ENCODE results near the gene MLX. TPM values are rescaled to one million over a fixed set of nuclear protein-coding genes. Genes with fewer than 3 reads are reported as not detected.
"Not testable (repeated sequence)": the region's sequence is repeated elsewhere in the genome, so short reads cannot be mapped to it uniquely, and the experiment has no call there.

Gene MLX
- polyA plus RNA-seq, 10 donors, result 33.4 to 42.9 (median 38.5) TPM

DNA sequence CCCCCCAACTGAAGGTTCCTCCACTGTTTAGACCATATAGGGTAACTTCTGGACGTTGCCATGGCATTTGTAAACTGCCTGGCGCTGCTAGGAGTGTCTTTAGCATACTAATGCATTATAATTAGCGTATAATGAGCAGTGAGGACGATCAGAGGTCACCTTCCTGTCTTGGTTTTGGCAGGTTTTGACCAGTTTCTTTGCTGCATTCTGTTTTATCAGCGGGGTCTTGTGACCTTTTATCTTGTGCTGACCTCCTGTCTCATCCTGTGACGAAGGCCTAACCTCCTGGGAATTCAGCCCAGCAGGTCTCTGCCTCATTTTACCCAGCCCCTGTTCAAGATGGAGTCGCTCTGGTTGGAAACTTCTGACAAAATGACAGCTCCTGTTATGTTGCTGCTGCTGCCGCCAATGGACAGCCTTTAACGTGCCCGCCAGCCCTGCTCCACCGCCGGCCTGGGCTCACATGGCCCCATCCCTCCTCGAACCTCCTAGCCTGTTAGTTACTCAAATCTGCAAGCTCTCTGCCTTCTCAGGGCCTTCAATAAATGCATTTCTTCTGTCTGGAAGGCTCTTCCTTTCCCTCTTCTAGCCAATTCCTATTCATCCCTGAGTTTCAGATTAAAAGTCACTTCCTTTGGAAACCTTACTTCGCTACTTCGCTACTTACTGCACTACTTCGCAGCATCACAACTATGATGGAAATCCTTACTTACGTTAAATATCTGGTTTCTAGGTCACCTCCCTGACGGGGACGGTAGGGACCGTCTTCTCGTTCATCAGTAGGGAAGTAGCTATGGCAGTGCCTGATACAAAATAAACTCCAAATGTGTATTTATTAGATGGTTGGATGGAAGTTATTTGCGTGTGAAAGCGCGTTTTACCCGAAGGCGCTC lies 31.5 kb upstream of the MLX start:
- no peak for DNase-seq

- peak; percentile 93 to 97 (median 96) for DNase-seq
These were observed 30.9 kb upstream of the MLX start, which contains the start of gene NAGLU for GRCh38 chr17:42536048-42536371. Gene NAGLU, plus strand, starts transcription at chr17:42536241. Its CDS starts 32 bp downstream, at chr17:42536273.

GRCh38 chr17:42536372-42537155 lies 30.3 kb upstream of the MLX start:
- peak; percentile 81 to 93 (median 82) for DNase-seq

DNA sequence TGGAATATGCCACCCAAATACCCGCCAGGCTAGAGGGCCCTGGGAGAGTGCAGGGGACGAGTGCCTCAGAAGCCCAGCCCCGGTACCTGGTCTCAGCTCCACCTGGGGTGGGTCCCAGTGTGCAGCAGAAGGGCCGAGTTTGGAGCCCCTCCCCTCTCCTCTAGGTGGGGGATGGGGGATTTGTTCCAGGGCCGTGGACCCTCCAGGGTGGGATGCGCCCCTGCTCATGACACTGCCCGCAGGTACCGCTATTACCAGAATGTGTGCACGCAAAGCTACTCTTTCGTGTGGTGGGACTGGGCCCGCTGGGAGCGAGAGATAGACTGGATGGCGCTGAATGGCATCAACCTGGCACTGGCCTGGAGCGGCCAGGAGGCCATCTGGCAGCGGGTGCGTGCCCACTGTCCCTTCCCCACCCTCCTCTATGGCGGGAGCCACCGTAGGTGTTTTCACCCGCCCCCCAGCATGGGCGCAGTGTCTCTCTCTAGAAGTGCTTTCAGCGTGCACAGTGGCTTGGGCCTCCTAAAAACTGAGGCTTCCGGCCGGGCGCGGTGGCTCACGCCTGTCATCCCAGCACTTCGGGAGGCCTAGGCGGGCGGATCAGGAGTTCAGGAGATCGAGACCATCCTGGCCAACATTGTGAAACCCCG lies 29.6 kb upstream of the MLX start:
- DNase-seq, result no peak

GRCh38 chr17:42537826-42538451 lies 29.0 kb upstream of the MLX start:
- no peak for DNase-seq

DNA sequence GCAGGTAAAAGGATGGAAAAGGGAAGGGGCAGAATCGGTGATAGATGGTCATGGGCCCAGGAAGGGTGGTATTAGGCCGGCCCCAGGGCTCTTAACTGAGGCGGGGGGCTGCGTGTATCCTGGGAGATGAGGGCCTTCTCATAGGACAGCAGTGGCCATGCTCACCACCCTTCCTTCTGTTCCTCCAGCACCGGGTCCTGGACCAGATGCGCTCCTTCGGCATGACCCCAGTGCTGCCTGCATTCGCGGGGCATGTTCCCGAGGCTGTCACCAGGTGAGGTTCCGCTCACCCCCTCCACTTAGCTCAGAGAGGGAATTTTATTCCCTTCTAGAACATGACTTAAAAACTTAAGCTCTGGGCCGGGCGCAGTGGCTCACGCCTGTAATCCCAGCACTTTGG lies 28.4 kb upstream of the MLX start:
- no peak for DNase-seq

DNA sequence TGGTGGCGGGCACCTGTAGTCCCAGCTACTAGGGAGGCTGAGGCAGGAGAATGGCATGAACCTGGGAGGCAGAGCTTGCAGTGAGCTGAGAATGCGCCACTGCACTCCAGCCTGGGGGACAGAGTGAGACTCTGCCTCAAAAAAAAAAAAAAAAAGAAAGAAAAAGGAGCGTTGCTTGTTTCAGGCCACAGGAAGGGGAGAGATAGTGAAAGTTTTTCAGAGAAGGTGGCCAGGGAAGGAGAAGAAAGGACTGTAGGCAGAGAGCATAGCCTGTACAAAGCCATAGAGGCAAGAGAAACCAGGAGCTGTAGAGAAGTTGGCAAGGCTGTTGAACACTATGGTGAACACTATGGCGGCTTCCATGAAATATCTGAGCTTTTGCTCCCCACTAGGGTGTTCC lies 26.3 kb upstream of the MLX start:
- not testable (repeated sequence) for DNase-seq

DNA sequence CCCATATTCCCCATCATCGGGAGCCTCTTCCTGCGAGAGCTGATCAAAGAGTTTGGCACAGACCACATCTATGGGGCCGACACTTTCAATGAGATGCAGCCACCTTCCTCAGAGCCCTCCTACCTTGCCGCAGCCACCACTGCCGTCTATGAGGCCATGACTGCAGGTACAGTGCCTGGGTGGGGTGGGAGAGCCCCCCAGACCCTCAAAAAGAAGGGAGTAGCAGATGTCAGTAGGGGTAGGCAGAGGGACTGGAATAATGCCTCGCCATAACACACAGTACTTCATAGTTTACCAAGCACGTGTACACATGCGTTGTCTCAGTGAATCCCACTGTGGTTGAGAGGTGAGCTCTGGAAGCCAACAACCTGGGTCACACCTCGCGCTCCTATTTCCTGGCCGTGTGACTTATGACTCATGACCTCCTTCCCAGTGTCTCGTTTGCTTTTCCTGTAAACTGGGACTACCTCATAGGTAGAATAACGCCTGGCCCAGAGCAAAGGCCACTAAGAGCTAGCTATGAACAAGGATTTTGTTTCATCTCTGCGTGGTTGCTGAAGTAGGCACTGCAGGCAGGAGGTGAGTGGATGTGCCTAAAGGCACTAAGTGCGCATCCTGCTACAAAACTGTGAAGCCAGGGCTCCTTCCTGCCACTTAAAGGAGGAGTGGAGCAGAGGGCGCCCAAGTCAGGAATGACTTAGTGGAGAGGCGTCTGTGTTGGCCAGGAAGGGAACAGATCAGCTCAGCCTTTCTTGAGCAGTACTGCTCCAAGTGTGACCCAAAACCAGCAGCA lies 25.7 kb upstream of the MLX start:
- no peak for DNase-seq

DNA sequence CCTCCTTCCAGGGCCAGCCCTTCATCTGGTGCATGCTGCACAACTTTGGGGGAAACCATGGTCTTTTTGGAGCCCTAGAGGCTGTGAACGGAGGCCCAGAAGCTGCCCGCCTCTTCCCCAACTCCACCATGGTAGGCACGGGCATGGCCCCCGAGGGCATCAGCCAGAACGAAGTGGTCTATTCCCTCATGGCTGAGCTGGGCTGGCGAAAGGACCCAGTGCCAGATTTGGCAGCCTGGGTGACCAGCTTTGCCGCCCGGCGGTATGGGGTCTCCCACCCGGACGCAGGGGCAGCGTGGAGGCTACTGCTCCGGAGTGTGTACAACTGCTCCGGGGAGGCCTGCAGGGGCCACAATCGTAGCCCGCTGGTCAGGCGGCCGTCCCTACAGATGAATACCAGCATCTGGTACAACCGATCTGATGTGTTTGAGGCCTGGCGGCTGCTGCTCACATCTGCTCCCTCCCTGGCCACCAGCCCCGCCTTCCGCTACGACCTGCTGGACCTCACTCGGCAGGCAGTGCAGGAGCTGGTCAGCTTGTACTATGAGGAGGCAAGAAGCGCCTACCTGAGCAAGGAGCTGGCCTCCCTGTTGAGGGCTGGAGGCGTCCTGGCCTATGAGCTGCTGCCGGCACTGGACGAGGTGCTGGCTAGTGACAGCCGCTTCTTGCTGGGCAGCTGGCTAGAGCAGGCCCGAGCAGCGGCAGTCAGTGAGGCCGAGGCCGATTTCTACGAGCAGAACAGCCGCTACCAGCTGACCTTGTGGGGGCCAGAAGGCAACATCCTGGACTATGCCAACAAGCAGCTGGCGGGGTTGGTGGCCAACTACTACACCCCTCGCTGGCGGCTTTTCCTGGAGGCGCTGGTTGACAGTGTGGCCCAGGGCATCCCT lies 23.5 kb upstream of the MLX start:
- peak in 2 of 3 donors; percentile 48 to 72 for DNase-seq

GRCh38 chr17:42544874-42545283 lies 22.0 kb upstream of the MLX start:
- no peak for DNase-seq

DNA sequence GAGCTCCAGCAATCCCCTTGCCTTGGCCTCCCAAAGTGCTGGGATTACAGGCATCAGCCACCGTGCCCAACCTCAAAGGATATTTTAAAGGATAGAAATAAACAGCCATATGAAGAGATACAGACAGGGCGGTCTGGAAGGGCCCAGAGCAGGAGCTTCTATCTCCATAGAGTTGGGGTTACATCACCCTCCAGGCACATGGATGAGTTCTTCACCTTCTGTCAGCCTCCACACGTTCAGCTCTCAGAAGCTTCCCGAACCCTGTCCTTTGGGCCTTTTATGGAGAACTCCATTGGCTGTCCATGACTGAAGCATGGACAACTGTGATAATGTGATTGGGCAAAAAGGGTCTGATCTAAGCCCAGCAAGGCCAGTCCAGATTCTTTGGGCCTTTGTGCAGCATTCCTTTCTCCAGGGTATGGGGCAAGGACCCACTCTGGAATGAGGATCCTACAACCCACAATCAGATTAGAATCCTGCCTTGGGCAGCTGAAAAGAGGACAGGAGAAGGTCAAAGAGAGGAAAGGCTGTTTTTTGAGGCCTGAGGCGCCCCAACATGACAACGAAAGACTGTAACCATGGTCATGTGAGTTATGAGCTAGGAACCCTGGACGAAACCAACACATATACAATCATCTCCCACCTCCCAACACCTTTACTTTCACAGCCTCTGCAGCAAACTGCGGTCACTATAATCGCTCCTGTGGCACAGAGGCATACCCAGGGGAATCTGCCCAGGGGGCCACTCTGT lies 21.0 kb upstream of the MLX start:
- DNase-seq, result not testable (repeated sequence)

DNA sequence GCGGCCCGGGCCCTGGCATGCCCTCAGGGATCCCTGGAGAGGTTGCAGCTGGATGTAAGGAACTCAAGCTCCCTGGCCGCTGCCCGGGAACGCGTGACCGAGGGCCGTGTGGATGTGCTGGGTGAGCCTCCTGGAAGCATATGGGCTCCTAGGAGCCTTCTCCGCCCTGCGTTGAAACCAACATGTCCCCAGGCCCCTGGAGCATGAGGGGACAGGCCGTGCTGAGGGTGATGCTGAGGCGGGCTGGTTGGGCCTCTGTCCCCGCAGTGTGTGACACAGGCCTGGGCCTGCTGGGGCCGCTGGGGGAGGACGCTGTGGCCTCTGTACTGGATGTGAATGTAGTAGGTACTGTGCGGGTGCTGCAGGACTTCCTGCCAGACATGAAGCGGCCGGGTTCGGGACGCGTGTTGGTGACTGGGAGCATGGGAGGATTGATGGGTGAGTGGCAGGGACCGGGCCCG lies 19.9 kb upstream of the MLX start:
- no peak for DNase-seq

DNA sequence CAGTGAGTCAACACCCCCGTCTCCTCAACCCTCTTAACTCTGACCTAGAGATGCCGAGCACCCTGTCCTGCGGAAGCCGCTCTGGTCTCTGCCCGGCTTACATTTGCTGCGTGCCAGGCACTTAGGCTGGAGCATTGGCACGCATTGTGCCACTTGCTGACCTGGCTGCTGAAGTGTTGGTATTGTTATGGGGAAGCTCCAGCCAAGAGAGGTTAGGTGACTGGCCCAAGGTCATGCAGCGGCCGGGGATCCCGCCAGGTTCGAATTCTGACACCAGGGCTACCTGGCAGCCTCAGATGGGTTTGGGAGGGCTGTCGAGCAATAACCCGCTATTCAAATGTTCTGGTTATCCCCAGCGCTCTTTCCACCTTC lies 19.2 kb upstream of the MLX start:
- DNase-seq, result no peak

DNA sequence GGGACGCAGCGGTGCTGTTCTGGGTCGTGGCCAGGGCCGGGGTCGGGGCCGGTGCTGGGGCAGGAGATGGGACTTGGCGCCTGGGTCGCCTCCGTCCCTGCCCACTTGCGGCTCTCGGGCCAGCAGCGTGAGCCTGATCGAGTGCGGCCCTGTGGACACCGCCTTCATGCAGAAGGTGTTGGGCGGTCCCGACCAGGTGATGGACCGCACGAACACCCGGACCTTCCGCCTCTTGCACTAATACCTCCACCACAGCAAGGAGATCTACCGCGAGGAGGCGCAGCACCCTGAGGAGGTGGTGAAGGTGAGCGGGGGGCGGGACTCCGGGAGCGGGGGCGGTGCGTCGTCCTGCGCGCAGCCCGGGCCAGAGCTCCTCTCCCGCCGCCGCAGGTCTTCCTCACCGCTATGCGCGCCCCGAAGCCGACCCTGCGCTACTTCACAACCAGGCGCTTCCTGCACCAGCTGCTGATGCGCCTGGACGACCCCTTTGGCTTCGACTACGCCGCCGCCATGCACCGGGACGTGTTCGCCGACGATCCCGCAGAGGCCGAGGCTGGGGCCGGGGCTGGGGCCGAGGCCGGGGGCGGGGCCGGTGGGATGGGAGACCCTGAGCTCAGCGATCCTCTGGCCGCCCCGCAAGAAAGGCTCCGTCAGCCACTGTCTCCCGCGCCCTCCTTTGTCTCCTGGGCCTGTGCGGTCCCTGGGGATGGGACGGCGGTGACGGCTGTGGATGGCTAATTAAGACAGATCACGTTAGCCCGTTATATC lies 18.6 kb upstream of the MLX start:
- peak in 1 of 3 donors; percentile 70 for DNase-seq

DNA sequence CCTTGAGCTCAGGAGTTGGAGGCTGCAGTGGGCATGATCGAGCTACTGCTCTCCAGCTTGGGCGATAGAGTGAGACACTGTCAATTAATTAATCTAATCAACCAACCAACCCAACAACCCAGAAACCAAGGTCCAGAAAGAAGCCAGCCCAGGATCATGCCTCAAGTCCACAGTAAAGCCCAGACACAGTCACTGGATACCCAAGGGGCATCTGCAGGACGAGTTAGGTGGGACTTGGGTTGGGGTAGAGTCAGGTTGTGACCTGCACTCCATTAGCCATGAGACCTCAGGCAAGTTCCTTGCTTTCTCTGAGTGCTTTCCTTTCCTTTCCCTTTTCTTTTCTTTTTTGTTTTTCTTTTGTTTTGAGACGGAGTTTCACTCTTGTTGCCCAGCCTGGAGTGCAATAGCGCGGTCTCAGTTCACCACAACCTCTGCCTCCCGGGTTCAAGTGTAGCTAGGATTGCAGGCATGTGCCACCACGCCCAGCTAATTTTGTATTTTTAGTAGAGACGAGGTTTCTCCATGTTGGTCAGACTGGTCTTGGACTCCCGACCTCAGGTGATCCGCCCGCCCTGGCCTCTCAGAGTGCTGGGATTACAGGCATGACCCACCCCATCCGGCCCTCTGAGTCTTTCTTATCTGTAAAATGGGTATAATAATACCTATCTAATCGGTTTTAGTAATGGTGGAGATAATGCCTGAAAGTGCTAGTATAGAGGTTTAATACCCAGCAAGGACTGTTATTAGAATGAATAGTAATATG lies 17.7 kb upstream of the MLX start:
- DNase-seq, result no peak

GRCh38 chr17:42552736-42553135 lies 14.2 kb upstream of the MLX start, which contains the start of gene HSD17B1:
Gene HSD17B1, plus strand, starts transcription at chr17:42552923. Its CDS starts 11 bp downstream, at chr17:42552934.
- DNase-seq, result not testable (repeated sequence)

DNA sequence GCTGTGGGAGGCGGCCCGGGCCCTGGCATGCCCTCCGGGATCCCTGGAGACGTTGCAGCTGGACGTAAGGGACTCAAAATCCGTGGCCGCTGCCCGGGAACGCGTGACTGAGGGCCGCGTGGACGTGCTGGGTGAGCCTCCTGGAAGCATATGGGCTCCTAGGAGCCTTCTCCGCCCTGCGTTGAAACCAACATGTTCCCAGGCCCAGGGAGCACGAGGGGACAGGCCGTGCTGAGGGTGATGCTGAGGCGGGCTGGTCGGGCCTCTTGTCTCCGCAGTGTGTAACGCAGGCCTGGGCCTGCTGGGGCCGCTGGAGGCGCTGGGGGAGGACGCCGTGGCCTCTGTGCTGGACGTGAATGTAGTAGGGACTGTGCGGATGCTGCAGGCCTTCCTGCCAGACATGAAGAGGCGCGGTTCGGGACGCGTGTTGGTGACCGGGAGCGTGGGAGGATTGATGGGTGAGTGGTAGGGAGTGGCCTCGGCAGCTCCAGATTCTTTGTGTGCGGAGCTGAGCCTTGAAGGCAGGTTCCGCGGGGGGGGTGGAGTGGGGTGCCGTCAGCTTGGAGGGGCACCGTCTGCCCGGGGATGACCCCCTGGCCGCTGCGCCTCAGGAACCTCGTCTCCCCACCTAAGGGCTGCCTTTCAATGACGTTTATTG lies 13.6 kb upstream of the MLX start:
- no peak for DNase-seq
